Keratinocyte (primary cell): ENCODE data around the gene TTLL8. TPM values are rescaled to one million over a fixed set of nuclear protein-coding genes. Genes with fewer than 3 reads are reported as not detected.

Experiments
- DNase-seq: peaks from one replicate; pipeline ENCODE4 v3.0.0-alpha.2; 2011; ENCODE audit warnings: low read depth, missing footprints, low spot score
- FAIRE-seq: peaks from 2 replicates; lab custom pipeline; 2011; peaks lifted over from hg19 to GRCh38; lab: Jason Lieb, UNC
- H2AFZ ChIP-seq: 2 replicates; pipeline ENCODE4 v1.6.0; 2012; ENCODE audit warnings: low read length, control low read depth, inconsistent platforms; ENCODE audit not compliant: control insufficient read depth
- H3K27ac ChIP-seq: 2 replicates; pipeline ENCODE4 v1.5.1; 2011; ENCODE audit warnings: low read length; ENCODE audit not compliant: control insufficient read depth, insufficient read depth
- H3K27me3 ChIP-seq: 3 replicates; pipeline ENCODE4 v1.6.0; 2011; ENCODE audit warnings: low read length; ENCODE audit not compliant: control insufficient read depth, insufficient read depth; ENCODE audit errors: extremely low read depth
- H3K36me3 ChIP-seq, 2 experiments: 2 replicates in 1 of 2; 3 replicates in 1 of 2; pipeline ENCODE4 v1.5.1; 2011; ENCODE audit warnings: low read length in 2 of 2, mild to moderate bottlenecking in 1 of 2; ENCODE audit not compliant: control insufficient read depth in 2 of 2, insufficient read depth in 2 of 2; ENCODE audit errors: extremely low read depth in 1 of 2
- H3K4me1 ChIP-seq: 3 replicates; pipeline ENCODE4 v1.5.1; 2011; ENCODE audit warnings: low read length; ENCODE audit not compliant: control insufficient read depth, insufficient read depth; ENCODE audit errors: extremely low read depth
- H3K4me2 ChIP-seq: 3 replicates; pipeline ENCODE4 v1.6.0; 2011; ENCODE audit warnings: low read depth, low read length; ENCODE audit not compliant: control insufficient read depth, insufficient read depth; ENCODE audit errors: extremely low read depth
- H3K4me3 ChIP-seq, 3 experiments: fragments of 200-600 bp in 1 of 3; sonication (generic) in 1 of 3; 2 replicates in 2 of 3; 3 replicates in 1 of 3; pipeline ENCODE4 v1.5.1; 2011 to 2016; ENCODE audit warnings: low read length in 3 of 3, mild to moderate bottlenecking in 3 of 3, control low read depth in 2 of 3, inconsistent platforms in 1 of 3, low read depth in 1 of 3, mixed read lengths in 1 of 3, mixed run types in 1 of 3, moderate library complexity in 1 of 3; ENCODE audit not compliant: control insufficient read depth in 2 of 3, insufficient read depth in 2 of 3; ENCODE audit errors: extremely low read depth in 1 of 3
- H3K79me2 ChIP-seq: 2 replicates; pipeline ENCODE4 v1.6.0; 2012; ENCODE audit warnings: low read length; ENCODE audit not compliant: control insufficient read depth, insufficient read depth
- H3K9ac ChIP-seq: 3 replicates; pipeline ENCODE4 v1.6.0; 2011; ENCODE audit warnings: low read length; ENCODE audit not compliant: control insufficient read depth, insufficient read depth; ENCODE audit errors: extremely low read depth
- H3K9me1 ChIP-seq: 3 replicates; pipeline ENCODE4 v1.6.0; 2011; ENCODE audit warnings: low read length; ENCODE audit not compliant: control insufficient read depth, insufficient read depth; ENCODE audit errors: extremely low read depth
- H3K9me3 ChIP-seq: 2 replicates; pipeline ENCODE4 v1.5.1; 2012; ENCODE audit warnings: low read depth, low read length; ENCODE audit not compliant: control insufficient read depth
- H4K20me1 ChIP-seq: 3 replicates; pipeline ENCODE4 v1.6.0; 2011; ENCODE audit warnings: low read length; ENCODE audit not compliant: control insufficient read depth, insufficient read depth; ENCODE audit errors: extremely low read depth
- EZH2 ChIP-seq: IDR thresholded peaks from one replicate; pipeline ENCODE4 v1.6.1; 2012; ENCODE audit warnings: inconsistent platforms, mild to moderate bottlenecking, low read length, moderate library complexity
- dilution Hi-C: fragments of 300-500 bp; cut with MboI; formaldehyde crosslinking; loops from one replicate; pipeline ENCODE4 v1.7.0; 2020; ENCODE audit warnings: low sequenced_read_pairs; ENCODE audit not compliant: extremely low pct_ligation_motif_present
- polyA plus RNA-seq, 5 experiments: library from polyadenylated mRNA; depleted of rRNA in 3 of 5; stranded (reverse) in 3 of 5; stranded (forward) in 1 of 5; unstranded in 1 of 5; fragments of >200 nt; gene quantifications; 1 replicate in 1 of 5; 2 replicates in 3 of 5; 3 replicates in 1 of 5; pipeline versions ENCODE4 v1.2.1 to v1.2.3, GENCODE V29; 2011 to 2012; ENCODE audit warnings: missing spikeins in 2 of 5, low read depth in 1 of 5, low replicate concordance in 1 of 5
- TF ChIP-seq, protein P1 (sequence below), 3 experiments: IDR thresholded peaks in 1 of 3; conservative IDR thresholded peaks in 1 of 3; optimal IDR thresholded peaks in 1 of 3; 2 replicates in 2 of 3; 3 replicates in 1 of 3; pipeline versions ENCODE3 to v1.5.1; 2011; ENCODE audit warnings: low read length in 3 of 3, mild to moderate bottlenecking in 3 of 3, moderate library complexity in 2 of 3, control low read depth in 1 of 3, inconsistent platforms in 1 of 3; ENCODE audit not compliant: insufficient read depth in 2 of 3; ENCODE audit errors: extremely low read depth in 1 of 3

TTLL8 gene
- polyA plus RNA-seq, 1 donor (not counting 4 experiments of a cell fraction or from before 2014, with no cell fraction given): not detected

DNA sequence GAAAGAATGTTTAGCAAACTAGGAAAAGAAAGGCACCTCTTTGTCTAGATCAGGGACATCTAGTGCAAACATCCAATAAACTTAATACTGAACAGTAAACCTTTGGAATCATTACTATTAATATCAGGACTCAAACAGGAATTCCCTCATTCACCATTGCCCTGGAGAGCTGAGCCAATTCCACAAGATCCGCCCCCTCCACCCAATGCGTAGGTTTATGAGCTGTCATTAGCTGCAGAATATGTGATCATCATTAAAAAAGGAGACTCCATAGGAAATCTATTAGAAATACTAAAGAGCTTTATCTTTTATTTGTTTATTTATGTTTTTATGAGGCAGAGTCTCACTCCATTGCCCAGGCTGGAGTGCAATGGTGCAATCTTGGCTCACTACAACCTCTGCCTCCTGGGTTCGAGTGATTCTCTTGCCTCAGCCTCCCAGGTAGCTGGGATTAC lies 51.0 kb downstream of the TTLL8 start:
- Histone ChIP-seq H3K27me3 (peaks cover 25% of the 10 kb centered on the region), H3K4me3 (no peak overlapping the region), H2AFZ (no peak overlapping the region), H3K4me2 (no peak overlapping the region), H3K9me3 (no peaks in the 10 kb centered on the region), H3K4me1 (no peaks in the 10 kb centered on the region), H3K27ac (no peak overlapping the region), H4K20me1 (no peaks in the 10 kb centered on the region), H3K36me3 (no peaks in the 10 kb centered on the region), H3K79me2 (no peaks in the 10 kb centered on the region), H3K9me1 (no peaks in the 10 kb centered on the region), H3K9ac (no peak overlapping the region)
- TF ChIP-seq, protein P1, sequence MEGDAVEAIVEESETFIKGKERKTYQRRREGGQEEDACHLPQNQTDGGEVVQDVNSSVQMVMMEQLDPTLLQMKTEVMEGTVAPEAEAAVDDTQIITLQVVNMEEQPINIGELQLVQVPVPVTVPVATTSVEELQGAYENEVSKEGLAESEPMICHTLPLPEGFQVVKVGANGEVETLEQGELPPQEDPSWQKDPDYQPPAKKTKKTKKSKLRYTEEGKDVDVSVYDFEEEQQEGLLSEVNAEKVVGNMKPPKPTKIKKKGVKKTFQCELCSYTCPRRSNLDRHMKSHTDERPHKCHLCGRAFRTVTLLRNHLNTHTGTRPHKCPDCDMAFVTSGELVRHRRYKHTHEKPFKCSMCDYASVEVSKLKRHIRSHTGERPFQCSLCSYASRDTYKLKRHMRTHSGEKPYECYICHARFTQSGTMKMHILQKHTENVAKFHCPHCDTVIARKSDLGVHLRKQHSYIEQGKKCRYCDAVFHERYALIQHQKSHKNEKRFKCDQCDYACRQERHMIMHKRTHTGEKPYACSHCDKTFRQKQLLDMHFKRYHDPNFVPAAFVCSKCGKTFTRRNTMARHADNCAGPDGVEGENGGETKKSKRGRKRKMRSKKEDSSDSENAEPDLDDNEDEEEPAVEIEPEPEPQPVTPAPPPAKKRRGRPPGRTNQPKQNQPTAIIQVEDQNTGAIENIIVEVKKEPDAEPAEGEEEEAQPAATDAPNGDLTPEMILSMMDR (optimal IDR thresholded peaks at IDR 0.05 in 1 of 3, IDR thresholded peaks at IDR 0.05 in 1 of 3, conservative IDR thresholded peaks at IDR 0.05 in 1 of 3; ENCODE audit: extremely low read depth in 1 of 3, insufficient read depth in 2 of 3, low read length in 3 of 3): no peak
- TF ChIP-seq EZH2: no peak
- DNase-seq (no peak), FAIRE-seq (no peak)
- dilution Hi-C loops: no loop called here

DNA sequence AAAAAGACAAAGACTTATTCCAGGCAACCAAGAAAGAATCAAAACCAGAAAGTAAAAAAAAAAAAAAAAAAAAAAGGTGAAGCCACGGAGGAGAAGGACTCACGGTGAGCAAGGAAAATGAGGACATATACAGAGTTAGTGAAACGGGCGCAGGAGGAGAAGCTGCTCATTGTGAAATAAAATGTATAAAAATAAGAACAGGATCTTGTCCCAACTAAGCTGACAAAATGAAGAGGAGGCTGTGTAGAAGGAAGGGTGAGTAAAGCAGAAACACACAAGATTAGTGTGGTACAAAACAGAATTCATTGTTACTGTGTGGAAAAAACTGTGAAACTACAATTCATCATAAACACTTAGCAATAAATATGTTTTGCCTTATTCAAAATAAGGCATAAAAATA lies 53.2 kb downstream of the TTLL8 start:
- no peak overlapping the region for H3K27ac ChIP-seq
- DNase-seq: no peak
- H2AFZ ChIP-seq: no peak overlapping the region
- no peak overlapping the region for H3K4me3 ChIP-seq
- no peaks in the 10 kb centered on the region for H3K4me1 ChIP-seq
- peaks cover 5% of the 10 kb centered on the region for H3K27me3 ChIP-seq
- no peak for FAIRE-seq
- H3K4me2 ChIP-seq: no peak overlapping the region
- TF ChIP-seq EZH2: no peak
- TF ChIP-seq, protein P1 (optimal IDR thresholded peaks at IDR 0.05 in 1 of 3, IDR thresholded peaks at IDR 0.05 in 1 of 3, conservative IDR thresholded peaks at IDR 0.05 in 1 of 3; ENCODE audit: extremely low read depth in 1 of 3, insufficient read depth in 2 of 3, low read length in 3 of 3): no peak
- H3K9ac ChIP-seq: no peak overlapping the region
- H3K79me2 ChIP-seq: no peaks in the 10 kb centered on the region
- no peaks in the 10 kb centered on the region for H3K9me1 ChIP-seq
- H3K36me3 ChIP-seq: no peaks in the 10 kb centered on the region
- dilution Hi-C loops: no loop called here
- no peaks in the 10 kb centered on the region for H3K9me3 ChIP-seq
- no peaks in the 10 kb centered on the region for H4K20me1 ChIP-seq
